Loucy (cell line): Measurements from ENCODE around the gene PKD1.
A peak's percentile ranks its signal among the peaks of the same experiment; 100 is the strongest.
"Not testable (repeated sequence)": the region's sequence is repeated elsewhere in the genome, so short reads cannot be mapped to it uniquely, and the experiment has no call there.

Experiments
- H2AFZ ChIP-seq: fragments of 200-600 bp; sonication (generic); 2 replicates; pipeline ENCODE4 v1.6.0; 2016; ENCODE audit warnings: antibody characterized with exemption, mild to moderate bottlenecking, low read length, moderate library complexity
- H3F3A ChIP-seq: fragments of 200-600 bp; 2 replicates; pipeline ENCODE4 v1.6.0; 2016; ENCODE audit warnings: antibody characterized with exemption, low read depth, mild to moderate bottlenecking
- H3K27me3 ChIP-seq: fragments of 200-600 bp; sonication (generic); 2 replicates; pipeline ENCODE4 v1.6.1; 2014; ENCODE audit warnings: low read length, mild to moderate bottlenecking; ENCODE audit not compliant: insufficient read depth, poor library complexity, severe bottlenecking
- H3K36me3 ChIP-seq: fragments of 200-600 bp; sonication (generic); 2 replicates; pipeline ENCODE4 v1.6.1; 2016; ENCODE audit warnings: low read length; ENCODE audit not compliant: insufficient read depth
- H3K4me1 ChIP-seq: fragments of 200-600 bp; sonication (generic); 2 replicates; pipeline ENCODE4 v1.5.1; 2014; ENCODE audit warnings: low read length, mild to moderate bottlenecking; ENCODE audit not compliant: insufficient read depth, poor library complexity, severe bottlenecking
- H3K4me2 ChIP-seq: fragments of 200-600 bp; sonication (generic); 2 replicates; pipeline ENCODE4 v1.6.0; 2014; ENCODE audit warnings: antibody characterized with exemption, low read length, low read depth, mild to moderate bottlenecking; ENCODE audit not compliant: poor library complexity, severe bottlenecking
- H3K4me3 ChIP-seq: fragments of 200-600 bp; sonication (generic); 2 replicates; pipeline ENCODE4 v1.5.1; 2014; ENCODE audit warnings: low read length, mild to moderate bottlenecking, mixed read lengths; ENCODE audit not compliant: poor library complexity, severe bottlenecking
- H3K79me2 ChIP-seq: fragments of 200-600 bp; sonication (generic); 2 replicates; pipeline ENCODE4 v1.6.1; 2014; ENCODE audit warnings: low read length; ENCODE audit not compliant: insufficient read depth
- H3K9ac ChIP-seq: fragments of 200-600 bp; sonication (generic); 2 replicates; pipeline ENCODE4 v1.6.0; 2014; ENCODE audit warnings: mild to moderate bottlenecking, low read depth, low read length, moderate library complexity; ENCODE audit not compliant: poor library complexity, severe bottlenecking
- H3K9me2 ChIP-seq: fragments of 200-600 bp; sonication (generic); replicated peaks from 2 replicates; pipeline ENCODE4 v1.6.1; 2016; ENCODE audit warnings: low read depth, low read length, mixed read lengths
- H3K9me3 ChIP-seq: fragments of 200-600 bp; sonication (generic); 2 replicates; pipeline ENCODE4 v1.6.1; 2014; ENCODE audit warnings: mild to moderate bottlenecking, antibody characterized with exemption, low read length, low read depth; ENCODE audit not compliant: insufficient read depth
- H4K20me1 ChIP-seq: fragments of 200-600 bp; sonication (generic); 2 replicates; pipeline ENCODE4 v1.6.0; 2014; ENCODE audit warnings: antibody characterized with exemption, low read length, mild to moderate bottlenecking; ENCODE audit not compliant: insufficient read depth, poor library complexity, severe bottlenecking
- EZH2phosphoT487 ChIP-seq: fragments of 200-600 bp; IDR thresholded peaks from 2 replicates; pipeline ENCODE4 v1.6.1; 2018; ENCODE audit warnings: antibody characterized with exemption, mild to moderate bottlenecking, moderate library complexity, borderline replicate concordance
- TF ChIP-seq, protein P1 (sequence below): fragments of 200-600 bp; sonication (generic); conservative IDR thresholded peaks from 2 replicates; pipeline ENCODE4 v1.5.1; 2014; ENCODE audit warnings: mild to moderate bottlenecking, antibody characterized with exemption, low read length

The PKD1 gene

GRCh38 chr16:2143878-2144485 lies 8.3 kb upstream of the PKD1 start:
- H3F3A ChIP-seq: no peaks in the 10 kb centered on the region
- no peak overlapping the region for H3K9ac ChIP-seq
- TF ChIP-seq, protein P1, sequence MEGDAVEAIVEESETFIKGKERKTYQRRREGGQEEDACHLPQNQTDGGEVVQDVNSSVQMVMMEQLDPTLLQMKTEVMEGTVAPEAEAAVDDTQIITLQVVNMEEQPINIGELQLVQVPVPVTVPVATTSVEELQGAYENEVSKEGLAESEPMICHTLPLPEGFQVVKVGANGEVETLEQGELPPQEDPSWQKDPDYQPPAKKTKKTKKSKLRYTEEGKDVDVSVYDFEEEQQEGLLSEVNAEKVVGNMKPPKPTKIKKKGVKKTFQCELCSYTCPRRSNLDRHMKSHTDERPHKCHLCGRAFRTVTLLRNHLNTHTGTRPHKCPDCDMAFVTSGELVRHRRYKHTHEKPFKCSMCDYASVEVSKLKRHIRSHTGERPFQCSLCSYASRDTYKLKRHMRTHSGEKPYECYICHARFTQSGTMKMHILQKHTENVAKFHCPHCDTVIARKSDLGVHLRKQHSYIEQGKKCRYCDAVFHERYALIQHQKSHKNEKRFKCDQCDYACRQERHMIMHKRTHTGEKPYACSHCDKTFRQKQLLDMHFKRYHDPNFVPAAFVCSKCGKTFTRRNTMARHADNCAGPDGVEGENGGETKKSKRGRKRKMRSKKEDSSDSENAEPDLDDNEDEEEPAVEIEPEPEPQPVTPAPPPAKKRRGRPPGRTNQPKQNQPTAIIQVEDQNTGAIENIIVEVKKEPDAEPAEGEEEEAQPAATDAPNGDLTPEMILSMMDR: no peak
- no peak for TF ChIP-seq EZH2phosphoT487
- H3K4me3 ChIP-seq: no peak overlapping the region
- no peaks in the 10 kb centered on the region for H3K36me3 ChIP-seq
- no peak overlapping the region for H2AFZ ChIP-seq
- H3K9me3 ChIP-seq: no peaks in the 10 kb centered on the region
- no peaks in the 10 kb centered on the region for H3K4me1 ChIP-seq
- H4K20me1 ChIP-seq: no peaks in the 10 kb centered on the region
- no peak overlapping the region for H3K4me2 ChIP-seq
- no peaks in the 10 kb centered on the region for H3K27me3 ChIP-seq
- H3K9me2 ChIP-seq: no peaks in the 10 kb centered on the region
- no peaks in the 10 kb centered on the region for H3K79me2 ChIP-seq

DNA sequence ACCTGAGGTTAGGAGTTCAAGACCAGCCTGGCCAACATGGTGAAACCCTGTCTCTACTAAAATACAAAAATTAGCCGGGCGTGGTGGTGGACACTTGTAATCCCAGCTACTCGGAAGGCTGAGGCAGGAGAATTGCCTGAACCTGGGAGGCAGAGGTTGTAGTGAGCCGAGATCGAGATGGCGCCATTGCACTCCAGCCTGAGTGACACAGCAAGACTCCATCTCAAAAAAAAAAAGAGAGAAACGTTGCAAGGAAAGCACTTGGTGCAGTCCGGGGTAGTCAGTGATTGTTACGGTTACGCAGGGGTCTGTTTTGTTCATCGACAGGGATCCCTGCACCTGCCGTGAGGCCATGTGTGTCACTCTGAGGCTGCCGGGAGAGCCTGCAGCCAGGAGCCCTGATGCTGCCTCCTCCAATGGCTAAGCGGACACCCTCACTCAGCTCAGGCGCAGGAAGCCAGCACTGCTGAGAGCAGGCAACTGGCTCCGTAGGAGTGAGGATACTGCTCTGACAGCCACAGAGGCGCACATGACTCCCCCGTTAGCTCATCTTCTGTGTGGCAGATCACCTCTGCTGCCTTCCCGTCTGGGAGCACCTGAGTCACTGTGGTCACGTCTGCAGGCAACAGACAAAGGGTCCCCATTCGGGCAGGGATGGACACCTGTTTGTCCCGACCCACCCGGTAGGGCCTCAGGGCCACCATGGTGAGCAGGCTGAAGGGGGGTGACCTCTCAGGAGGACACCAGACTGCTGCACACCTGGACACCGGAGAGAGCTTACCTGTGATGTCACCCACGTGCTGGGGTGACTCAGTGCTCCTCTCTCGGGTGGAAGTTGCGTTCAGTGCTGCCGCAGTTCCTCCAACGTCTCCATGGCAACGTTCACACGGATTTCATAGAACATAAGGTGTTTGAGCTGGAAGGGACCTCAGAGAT lies 7.5 kb upstream of the PKD1 start:
- Histone ChIP-seq H4K20me1 (no peaks in the 10 kb centered on the region), H3K4me1 (no peaks in the 10 kb centered on the region), H3K27me3 (no peaks in the 10 kb centered on the region), H3K9me2 (no peaks in the 10 kb centered on the region), H3K9ac (no peak overlapping the region), H3K4me3 (no peak overlapping the region), H3F3A (no peaks in the 10 kb centered on the region), H3K36me3 (no peaks in the 10 kb centered on the region), H2AFZ (no peak overlapping the region), H3K4me2 (no peak overlapping the region), H3K79me2 (no peaks in the 10 kb centered on the region), H3K9me3 (no peaks in the 10 kb centered on the region)
- no peak for TF ChIP-seq EZH2phosphoT487
- TF ChIP-seq, protein P1: no peak

DNA sequence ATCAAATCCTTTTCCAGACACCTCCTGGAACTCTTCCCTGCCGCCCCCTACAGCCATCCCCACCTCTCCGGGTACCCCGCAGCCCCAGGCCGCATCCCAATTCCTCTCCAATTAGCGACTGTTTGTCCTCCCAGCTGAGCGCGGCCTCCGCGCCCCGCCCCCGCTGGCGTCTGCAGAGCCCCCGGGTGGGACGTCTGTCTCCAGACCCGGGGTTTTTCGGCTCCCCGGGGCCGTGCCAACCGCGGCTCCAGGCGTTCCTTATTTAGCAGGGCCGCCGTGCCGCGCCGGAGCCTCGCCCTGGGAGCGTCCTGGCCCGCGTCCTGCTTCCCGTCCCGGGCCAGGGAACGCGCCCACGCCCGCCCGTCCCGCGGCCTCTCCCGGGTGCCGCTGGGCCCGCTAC lies 627 bp downstream of the PKD1 start:
- H3K9me2 ChIP-seq, H3K36me3 ChIP-seq, H3K9ac ChIP-seq, H3K9me3 ChIP-seq, H4K20me1 ChIP-seq, H2AFZ ChIP-seq, H3K79me2 ChIP-seq, H3F3A ChIP-seq, H3K4me1 ChIP-seq, H3K4me2 ChIP-seq, H3K27me3 ChIP-seq: not testable (repeated sequence)
- H3K4me3 ChIP-seq: peak overlapping the region; percentile 60

DNA sequence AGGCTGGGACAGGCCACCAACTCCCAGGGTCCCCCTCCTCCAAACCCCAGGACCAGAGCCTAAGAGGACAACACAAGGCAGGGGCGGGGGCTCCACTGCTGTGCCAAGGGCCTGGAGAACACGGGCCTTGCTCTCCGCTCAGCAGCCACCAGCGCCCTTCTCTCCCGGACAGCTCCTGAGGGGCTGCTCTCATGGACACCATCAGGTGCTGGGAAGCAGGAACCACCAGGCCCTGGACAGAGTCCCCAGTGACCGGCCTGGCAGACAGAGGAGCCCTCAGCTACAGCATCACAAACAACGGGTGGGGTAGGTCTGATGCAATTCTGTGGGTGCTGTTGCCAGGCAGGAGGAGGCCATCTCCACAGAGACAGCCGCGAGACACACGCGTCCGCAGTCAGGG lies 1.9 kb downstream of the PKD1 start:
- not testable (repeated sequence) for H3F3A ChIP-seq, H3K9me2 ChIP-seq, H3K4me2 ChIP-seq, H3K9ac ChIP-seq, H3K27me3 ChIP-seq, H3K4me3 ChIP-seq, H3K36me3 ChIP-seq, H3K4me1 ChIP-seq, H2AFZ ChIP-seq, H3K79me2 ChIP-seq, H4K20me1 ChIP-seq, H3K9me3 ChIP-seq

DNA sequence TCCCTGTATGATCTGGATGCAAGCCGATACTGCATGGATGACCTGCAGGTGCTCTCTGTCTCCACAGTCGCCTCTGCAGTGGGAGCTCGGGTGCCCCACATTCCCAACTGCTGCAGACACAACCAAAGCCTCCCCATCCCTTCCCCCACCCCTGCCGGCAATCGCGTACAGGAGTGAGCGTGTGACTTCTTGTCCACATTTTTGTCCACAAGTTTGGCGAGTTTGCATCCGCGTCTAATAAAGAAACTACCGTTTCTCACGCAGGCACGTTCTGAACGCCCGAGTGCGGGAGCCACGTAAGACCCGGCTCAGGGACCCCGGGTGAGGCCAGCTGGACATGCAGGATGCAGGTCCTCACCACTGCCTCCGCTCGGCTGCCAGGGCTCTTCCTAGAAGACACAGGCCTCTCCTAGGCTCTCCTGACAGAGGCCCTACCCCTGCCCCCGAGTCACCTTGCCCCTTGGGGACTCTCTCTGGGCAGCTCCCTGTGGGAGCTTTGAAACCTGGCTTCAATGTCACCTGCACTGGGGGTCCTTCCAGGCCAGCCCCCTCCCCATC lies 5.7 kb downstream of the PKD1 start:
- H3K9me3 ChIP-seq, H3K9ac ChIP-seq, H3K36me3 ChIP-seq, H3K4me1 ChIP-seq, H3K4me2 ChIP-seq, H3K9me2 ChIP-seq, H2AFZ ChIP-seq, H3K27me3 ChIP-seq, H3K79me2 ChIP-seq, H3F3A ChIP-seq, H4K20me1 ChIP-seq, H3K4me3 ChIP-seq: not testable (repeated sequence)

GRCh38 chr16:2129251-2129650 lies 6.4 kb downstream of the PKD1 start:
- H2AFZ ChIP-seq, H3K9ac ChIP-seq, H3F3A ChIP-seq, H3K79me2 ChIP-seq, H3K36me3 ChIP-seq, H3K9me3 ChIP-seq, H3K9me2 ChIP-seq, H3K4me3 ChIP-seq, H4K20me1 ChIP-seq, H3K4me2 ChIP-seq, H3K4me1 ChIP-seq, H3K27me3 ChIP-seq: not testable (repeated sequence)
